ENCODE results near the gene ROBO3. TPM values are rescaled to one million over a fixed set of nuclear protein-coding genes. Genes with fewer than 3 reads are reported as not detected.

Gene ROBO3
- total RNA-seq, 1 experiment from 2014 or later = 30.7 TPM

DNA sequence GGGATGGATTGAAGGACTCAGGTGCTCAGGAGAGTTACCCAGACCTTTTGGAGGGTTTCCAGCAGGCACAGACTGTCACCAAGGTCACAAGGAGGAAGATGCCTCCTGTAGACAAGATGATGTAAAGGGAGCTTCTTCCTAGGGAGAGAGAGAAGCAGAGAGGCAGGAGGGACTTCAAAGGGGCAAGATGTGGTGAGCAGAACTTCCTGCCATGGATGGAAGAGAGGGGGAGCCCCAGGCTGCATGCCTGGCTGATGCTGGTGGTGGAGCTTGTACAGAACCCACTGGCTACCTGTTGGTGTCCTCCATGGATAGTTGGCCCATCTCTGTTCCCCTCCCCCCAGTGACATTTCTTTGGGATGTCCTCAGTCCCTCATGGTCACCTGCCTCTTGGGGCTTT lies 58.1 kb downstream of the ROBO3 start:
- Histone ChIP-seq H3K36me3 (ENCODE audit: control insufficient read depth in 1 of 2, insufficient read depth in 2 of 2, low read length in 2 of 2) (no peaks in the 10 kb centered on the region), H3K4me1 (ENCODE audit: control insufficient read depth in 1 of 2, insufficient read depth in 2 of 2, low read length in 2 of 2) (no peaks in the 10 kb centered on the region), H3K9ac (ENCODE audit: low read length) (no peak overlapping the region), H3K79me2 (ENCODE audit: insufficient read depth, low read length) (no peaks in the 10 kb centered on the region), H3K27ac (ENCODE audit: low read depth, low read length) (no peak overlapping the region), H3K4me2 (ENCODE audit: low read length) (no peak overlapping the region), H3K27me3 (ENCODE audit: insufficient read depth, low read length) (no peaks in the 10 kb centered on the region), H3K4me3 (replicated peaks in 1 of 2; ENCODE audit: low read depth in 1 of 2, low read length in 2 of 2) (no peak overlapping the region), H3K9me2 (ENCODE audit: insufficient read depth) (no peaks in the 10 kb centered on the region), H4K20me1 (ENCODE audit: insufficient read depth) (no peaks in the 10 kb centered on the region), H3K9me3 (ENCODE audit: control insufficient read depth in 1 of 2, insufficient read depth in 1 of 2, low read depth in 1 of 2, low read length in 2 of 2) (no peaks in the 10 kb centered on the region), H2AFZ (ENCODE audit: low read depth, low read length, poor library complexity, severe bottlenecking) (no peak overlapping the region)
- no TSS peak for BruUV-seq (replicated peaks)
- TF ChIP-seq, protein P1, sequence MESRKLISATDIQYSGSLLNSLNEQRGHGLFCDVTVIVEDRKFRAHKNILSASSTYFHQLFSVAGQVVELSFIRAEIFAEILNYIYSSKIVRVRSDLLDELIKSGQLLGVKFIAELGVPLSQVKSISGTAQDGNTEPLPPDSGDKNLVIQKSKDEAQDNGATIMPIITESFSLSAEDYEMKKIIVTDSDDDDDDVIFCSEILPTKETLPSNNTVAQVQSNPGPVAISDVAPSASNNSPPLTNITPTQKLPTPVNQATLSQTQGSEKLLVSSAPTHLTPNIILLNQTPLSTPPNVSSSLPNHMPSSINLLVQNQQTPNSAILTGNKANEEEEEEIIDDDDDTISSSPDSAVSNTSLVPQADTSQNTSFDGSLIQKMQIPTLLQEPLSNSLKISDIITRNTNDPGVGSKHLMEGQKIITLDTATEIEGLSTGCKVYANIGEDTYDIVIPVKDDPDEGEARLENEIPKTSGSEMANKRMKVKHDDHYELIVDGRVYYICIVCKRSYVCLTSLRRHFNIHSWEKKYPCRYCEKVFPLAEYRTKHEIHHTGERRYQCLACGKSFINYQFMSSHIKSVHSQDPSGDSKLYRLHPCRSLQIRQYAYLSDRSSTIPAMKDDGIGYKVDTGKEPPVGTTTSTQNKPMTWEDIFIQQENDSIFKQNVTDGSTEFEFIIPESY (IDR thresholded peaks at IDR 0.05; ENCODE audit: extremely low read depth, insufficient replicate concordance, low read length) = no peak
- no peak for TF ChIP-seq SIN3A (IDR thresholded peaks at IDR 0.05; ENCODE audit: low read depth)
- TF ChIP-seq EZH2phosphoT487 (IDR thresholded peaks at IDR 0.05; ENCODE audit: borderline replicate concordance) = no peak
- TF ChIP-seq ELF1 (IDR thresholded peaks at IDR 0.05; ENCODE audit: borderline replicate concordance, low read depth) = no peak
- TF ChIP-seq ZFX (IDR thresholded peaks at IDR 0.05) = no peak
- TF ChIP-seq CBX3 (IDR thresholded peaks at IDR 0.05; ENCODE audit: low read depth) = no peak
- TF ChIP-seq, protein P2, sequence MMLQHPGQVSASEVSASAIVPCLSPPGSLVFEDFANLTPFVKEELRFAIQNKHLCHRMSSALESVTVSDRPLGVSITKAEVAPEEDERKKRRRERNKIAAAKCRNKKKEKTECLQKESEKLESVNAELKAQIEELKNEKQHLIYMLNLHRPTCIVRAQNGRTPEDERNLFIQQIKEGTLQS (IDR thresholded peaks at IDR 0.05) = no peak
- no peak for TF ChIP-seq SP1 (IDR thresholded peaks at IDR 0.05; ENCODE audit: low read depth)
- no peak for TF ChIP-seq TCF7L2 (IDR thresholded peaks at IDR 0.05; ENCODE audit: borderline replicate concordance, extremely low read depth, insufficient read depth, insufficient read length)
- TF ChIP-seq JUND (IDR thresholded peaks at IDR 0.05) = no peak
- TF ChIP-seq FOSL1 (IDR thresholded peaks at IDR 0.05; ENCODE audit: low read depth) = no peak
- TF ChIP-seq YY1 (IDR thresholded peaks at IDR 0.05; ENCODE audit: extremely low read depth, insufficient replicate concordance, low read depth, low read length) = no peak
- TF ChIP-seq CEBPB (IDR thresholded peaks at IDR 0.05; ENCODE audit: low read depth) = no peak
- no peak for TF ChIP-seq SRF (IDR thresholded peaks at IDR 0.05; ENCODE audit: low read depth)
- TF ChIP-seq POLR2AphosphoS5 (IDR thresholded peaks at IDR 0.05; ENCODE audit: low read depth, low read length) = no peak
- no peak for TF ChIP-seq POLR2A (IDR thresholded peaks at IDR 0.05; ENCODE audit: borderline replicate concordance, extremely low read depth, insufficient read depth, insufficient read length)
- TF ChIP-seq, protein P3, sequence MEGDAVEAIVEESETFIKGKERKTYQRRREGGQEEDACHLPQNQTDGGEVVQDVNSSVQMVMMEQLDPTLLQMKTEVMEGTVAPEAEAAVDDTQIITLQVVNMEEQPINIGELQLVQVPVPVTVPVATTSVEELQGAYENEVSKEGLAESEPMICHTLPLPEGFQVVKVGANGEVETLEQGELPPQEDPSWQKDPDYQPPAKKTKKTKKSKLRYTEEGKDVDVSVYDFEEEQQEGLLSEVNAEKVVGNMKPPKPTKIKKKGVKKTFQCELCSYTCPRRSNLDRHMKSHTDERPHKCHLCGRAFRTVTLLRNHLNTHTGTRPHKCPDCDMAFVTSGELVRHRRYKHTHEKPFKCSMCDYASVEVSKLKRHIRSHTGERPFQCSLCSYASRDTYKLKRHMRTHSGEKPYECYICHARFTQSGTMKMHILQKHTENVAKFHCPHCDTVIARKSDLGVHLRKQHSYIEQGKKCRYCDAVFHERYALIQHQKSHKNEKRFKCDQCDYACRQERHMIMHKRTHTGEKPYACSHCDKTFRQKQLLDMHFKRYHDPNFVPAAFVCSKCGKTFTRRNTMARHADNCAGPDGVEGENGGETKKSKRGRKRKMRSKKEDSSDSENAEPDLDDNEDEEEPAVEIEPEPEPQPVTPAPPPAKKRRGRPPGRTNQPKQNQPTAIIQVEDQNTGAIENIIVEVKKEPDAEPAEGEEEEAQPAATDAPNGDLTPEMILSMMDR (IDR thresholded peaks at IDR 0.05 in 2 of 3, conservative IDR thresholded peaks at IDR 0.05 in 1 of 3; ENCODE audit: borderline replicate concordance in 1 of 3, insufficient read depth in 1 of 3, low read depth in 2 of 3, low read length in 2 of 3) = no peak
- no peak for TF ChIP-seq EGR1 (IDR thresholded peaks at IDR 0.05; ENCODE audit: low read depth)
- TF ChIP-seq ZNF274 (IDR thresholded peaks at IDR 0.05; ENCODE audit: low read depth, low read length) = no peak
- ATAC-seq (no peak), DNase-seq (ENCODE audit: low read depth, low spot score) (no peak)
- POLR2A ChIA-PET = no interaction called here
- intact Hi-C loops (cut with micrococcal nuclease) = no loop called here
- CTCF ChIA-PET = no interaction called here
- RAD21 ChIA-PET (ENCODE audit: low non-redundant PET in 1 of 2, low total read pairs in 2 of 2, uncharacterized antibody in 2 of 2, unreplicated experiment in 2 of 2) = no interaction called here
